Fibroblast of skin of right biceps (primary cell): ENCODE data around the gene GLRA1.
"Not testable (repeated sequence)": the region's sequence is repeated elsewhere in the genome, so short reads cannot be mapped to it uniquely, and the experiment has no call there.

Experiments
- DNase-seq: peaks from one replicate; pipeline ENCODE4 v3.0.0-alpha.2; 2013

GLRA1 gene

DNA sequence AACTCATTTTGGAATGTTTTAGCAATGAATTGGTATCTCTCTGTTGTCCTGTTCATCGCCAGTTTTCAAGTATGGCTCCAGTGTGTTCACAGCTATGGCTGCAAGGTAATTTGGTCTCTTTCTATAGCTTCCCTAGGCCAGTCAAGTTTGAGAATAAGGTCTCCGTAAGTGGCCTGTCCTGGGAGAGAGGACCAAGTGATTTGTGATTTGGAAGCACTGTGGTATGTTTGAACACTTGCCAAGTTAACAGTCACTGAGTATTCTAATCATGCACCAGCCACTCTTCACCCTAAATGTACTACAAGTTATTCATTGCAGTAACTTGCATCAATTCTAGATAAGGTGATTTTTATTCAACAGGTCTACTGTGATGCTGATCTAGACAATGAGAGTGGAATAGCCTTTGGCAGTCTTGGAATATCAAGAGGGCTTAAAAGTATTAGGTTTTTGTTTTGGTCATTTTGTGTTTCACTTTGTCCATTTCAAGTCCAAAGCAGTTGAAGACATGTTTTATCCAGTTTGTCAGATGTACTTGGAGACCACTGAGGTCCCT is 111.8 kb downstream of the GLRA1 start:
- DNase-seq: peak; percentile 48

DNA sequence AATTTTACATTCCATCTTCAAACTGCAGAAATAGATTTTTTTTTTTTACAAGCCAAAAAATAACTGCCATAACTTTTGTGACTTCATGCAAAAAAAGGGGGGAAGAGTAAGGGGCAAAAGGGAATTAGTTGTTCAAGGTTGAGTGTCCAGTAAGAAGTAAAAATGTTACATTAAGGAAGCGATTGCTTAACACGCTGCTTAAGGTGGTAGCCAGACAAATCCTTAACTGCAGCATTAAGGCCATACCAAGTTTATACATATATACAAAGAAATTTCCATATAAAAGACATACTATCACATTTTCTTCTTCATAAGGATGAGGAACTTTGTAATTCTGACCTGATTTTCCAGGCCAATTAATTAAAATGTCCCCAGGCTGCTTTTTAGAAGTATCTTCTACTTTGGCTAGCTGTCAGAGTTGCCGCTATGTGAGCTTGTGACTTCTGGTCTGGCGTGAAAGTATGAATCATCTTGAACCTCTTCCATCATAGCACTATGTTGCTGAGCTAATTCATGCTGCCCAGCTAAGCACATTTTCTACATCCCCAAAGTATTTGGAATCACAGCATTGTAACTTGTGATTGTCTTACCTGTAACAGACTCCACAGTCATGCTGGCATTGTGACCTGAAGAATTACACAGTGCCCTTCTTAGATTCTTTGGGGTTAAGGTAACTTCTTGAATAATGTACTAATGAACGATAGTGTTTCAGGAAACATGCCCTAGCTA is 112.9 kb downstream of the GLRA1 start:
- DNase-seq: peak; percentile 48

DNA sequence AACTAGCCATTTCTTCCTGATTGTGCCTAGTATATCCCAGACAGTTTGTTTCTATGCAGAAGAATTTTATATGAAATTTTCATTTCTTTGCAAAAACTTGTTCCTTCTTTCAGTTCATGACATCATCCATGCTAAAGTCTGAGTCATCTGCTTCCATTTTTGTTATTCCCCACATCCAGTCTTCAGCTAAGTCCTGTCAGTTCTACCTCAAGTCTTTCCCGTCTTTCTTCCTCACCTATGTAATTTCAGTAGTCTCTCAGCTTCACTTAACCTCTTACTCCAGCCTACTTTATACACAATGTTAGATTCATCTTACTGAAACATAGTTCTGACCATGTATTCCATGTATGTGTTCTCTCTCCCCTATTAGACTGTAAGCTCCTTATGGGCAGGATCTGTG is 113.8 kb downstream of the GLRA1 start:
- DNase-seq: peak; percentile 15

DNA sequence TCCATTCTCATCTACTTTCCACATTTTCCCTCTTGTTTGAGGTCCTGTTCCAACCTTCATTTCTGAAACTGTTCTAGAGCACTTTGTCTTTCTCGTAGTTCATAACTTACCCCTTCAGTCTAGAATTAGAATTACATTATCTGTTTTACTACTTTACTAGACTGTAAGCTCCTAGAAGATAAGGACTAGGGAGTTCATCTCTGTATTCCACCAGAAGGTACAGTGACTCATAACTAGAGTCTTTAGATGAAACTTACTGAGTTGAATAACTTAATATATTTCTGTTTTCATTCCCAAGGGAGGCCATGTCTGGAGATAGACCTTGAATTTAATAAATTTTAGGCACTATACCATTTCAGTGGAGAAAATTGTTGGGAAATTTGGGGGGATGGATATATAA is 114.2 kb downstream of the GLRA1 start:
- peak; percentile 20 for DNase-seq

DNA sequence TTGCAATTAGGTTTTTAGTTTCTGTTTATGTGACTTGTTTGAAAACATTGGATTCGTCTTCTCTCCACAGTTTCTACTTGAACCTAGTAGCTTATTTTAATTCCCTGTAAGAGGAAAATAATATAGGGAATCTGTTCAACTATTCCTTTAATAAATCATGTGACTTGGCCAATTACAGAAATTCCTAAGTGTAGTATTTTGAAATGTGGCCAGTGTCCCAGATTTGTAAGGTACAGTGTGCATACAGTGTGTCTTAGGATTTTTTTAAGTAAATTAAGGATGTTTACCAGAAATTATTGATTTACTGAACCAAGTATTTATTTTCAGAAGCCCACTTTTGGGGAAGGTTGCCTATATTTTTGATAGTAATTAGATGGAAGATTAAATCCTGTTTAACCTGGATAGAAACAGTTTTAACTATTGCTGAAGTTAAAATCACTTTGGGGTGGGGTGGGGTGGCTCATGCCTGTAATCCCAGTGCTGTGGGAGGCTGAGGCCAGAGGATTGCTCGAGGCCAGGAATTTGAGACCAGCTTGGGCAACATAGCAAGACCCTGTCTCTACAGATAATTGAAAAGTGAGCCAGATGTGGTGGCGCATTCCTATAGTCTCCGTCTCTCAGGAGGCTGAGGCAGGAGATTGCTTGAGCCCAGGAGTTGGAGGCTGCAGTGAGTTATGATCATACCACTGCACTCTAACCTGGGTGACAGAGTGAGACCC is 116.0 kb downstream of the GLRA1 start:
- DNase-seq: peak; percentile 19

DNA sequence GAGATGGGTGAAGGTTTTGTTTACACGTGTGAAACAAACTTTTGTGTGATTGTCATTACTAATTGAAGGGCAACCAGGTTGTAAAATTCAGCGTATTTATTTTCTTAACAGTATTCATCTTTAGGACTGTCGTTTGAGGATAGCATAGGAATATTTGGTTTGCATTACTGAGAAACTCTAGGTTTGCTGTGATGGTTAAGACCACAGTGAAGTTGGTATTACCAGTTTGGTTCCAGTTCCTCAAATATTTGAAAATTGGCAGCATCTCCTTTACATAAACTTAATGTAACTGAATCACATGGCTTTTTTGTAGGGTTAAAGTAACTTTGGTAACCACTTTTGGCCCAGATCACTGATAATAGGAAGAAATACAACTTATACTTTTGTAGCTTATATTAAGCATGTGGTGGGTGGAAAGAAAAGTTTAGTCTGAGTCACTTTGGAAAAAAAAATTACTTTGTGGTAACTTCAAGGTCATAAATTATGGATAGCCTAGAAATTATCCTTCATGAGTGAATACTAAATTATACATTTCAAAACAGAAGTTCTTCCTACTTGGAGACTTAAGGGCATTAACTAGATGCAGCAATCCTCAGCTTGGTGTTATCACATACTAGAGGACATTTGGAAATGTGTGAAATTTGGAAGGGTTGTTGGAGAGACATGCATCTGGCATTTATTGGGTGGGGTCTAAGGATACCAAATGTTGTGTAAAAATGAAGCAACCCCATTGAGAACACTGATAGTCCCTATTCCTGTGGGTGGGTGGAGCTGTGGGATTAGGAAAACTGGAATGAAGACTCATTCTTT is 119.0 kb downstream of the GLRA1 start:
- peak; percentile 78 for DNase-seq

DNA sequence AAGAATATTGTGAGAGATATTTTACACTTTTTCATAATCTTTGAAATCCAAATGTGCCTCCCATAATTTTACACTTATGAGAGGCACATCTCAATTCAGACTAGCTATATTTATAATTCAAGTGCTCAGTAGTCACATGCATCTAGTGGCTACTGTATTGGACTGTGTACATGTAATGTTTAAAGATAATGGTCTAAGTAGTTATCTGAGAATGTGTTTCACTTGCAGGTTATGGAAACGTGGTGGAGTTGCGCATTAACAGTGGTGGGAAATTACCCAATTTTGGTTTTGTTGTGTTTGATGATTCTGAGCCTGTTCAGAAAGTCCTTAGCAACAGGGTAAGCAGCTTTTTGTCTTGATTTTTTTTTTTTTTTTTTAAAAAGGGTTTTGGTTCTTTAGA is 124.1 kb downstream of the GLRA1 start:
- no peak for DNase-seq

DNA sequence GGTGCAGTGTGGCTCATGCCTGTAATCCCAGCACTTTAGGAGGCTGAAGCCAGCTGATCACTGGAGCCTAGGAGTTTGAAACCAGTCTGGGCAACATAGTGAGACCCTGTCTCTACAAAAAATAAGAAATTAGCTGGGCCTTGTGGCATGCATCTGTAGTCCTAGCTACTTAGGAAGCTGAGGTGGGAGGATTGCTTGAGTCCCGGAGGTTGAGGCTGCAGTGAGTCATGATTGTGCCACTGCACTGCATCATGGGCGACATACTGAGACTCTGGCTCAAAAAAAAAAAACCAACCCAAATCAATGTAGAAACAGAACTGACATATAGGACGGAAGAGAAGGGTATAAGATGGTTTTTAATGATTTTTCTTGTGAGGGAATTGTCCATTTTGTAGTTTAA is 125.2 kb downstream of the GLRA1 start:
- peak; percentile 21 for DNase-seq

DNA sequence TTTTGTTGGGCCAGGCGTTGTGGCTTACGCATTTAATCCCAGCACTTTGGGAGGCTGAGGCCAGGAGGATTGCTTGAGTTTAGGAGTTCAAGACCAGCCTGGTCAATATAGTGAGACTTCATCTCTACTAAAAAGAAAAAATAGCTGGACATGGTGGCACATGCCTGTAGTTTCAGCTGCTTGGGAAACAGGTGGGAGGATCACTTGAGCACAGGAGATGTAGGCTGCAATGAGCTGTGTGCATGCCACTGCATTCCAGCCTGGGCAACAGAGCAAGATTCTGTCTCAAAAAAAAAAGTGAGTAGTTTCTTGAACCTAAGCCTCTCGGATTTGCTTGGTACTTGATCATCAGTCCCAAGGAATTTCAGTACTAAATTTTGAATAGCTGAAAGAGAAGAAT is 126.0 kb downstream of the GLRA1 start:
- no peak for DNase-seq

DNA sequence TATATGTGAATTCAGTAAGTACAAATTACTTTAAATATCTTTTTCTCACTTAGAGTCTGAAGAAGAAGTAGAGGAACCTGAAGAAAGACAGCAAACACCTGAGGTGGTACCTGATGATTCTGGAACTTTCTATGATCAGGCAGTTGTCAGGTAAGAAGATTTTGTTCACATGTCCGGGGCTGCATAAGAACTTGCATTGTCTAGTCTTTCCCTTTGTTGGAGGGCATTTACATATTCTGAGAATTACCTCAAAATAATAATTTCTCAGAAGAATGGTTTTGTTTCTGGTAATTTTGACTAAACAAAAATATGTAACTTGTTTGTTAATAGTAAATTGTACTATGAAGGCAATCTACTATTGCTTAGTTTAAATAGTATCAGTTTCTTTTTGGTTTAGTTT is 129.2 kb downstream of the GLRA1 start:
- no peak for DNase-seq

DNA sequence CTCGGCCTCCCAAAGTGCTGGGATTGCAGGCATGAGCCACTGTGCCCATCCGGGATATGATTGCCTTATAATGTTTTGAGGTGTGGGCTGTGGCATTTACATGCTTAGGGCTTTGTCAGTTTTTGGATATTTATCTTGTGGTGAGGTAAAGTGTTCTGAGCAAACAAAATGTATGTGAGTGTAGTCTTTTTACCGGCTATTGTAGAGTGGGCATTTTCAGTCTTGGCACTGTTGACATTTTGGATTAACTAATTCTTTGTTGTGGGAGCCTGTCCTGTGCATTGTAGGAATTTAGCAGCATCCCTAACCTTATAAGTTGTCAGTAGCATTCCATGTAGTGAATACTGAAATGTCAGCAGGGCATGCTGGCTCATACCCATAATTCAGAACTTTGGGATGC is 131.3 kb downstream of the GLRA1 start:
- no peak for DNase-seq

DNA sequence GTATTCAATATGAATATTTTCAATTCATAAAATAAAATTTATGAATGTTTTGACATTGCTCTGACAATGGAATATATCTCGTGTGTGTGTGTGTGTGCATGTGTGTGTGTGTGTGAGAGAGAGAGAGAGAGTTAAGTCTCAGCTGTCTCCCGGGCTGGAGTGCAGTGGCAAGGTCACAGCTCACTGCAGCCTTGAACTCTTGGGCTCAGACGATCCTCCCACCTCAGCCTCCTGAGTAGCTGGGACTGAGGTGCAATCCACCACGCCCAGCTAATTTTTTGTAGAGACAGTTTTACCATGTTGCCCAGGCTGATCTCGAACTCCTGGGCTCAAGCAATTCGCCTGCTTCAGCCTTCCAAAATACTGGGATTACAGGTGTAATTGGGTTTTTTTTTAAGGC is 136.8 kb downstream of the GLRA1 start:
- no peak for DNase-seq

DNA sequence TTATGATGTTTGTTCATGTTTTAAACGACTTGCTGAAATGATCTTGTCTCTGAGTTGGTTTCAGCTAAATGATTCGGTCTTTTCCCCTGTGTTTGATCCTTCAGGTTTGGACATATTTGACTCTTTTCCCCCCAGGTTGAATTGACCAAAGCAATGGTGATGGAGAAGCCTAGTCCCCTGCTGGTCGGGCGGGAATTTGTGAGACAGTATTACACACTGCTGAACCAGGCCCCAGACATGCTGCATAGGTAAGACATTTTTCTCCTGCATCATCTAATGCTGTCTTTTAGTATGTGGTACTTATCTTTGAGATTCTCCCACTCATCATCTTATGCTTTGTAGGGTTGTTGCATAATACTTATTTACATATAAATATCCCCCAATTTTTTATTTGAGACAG is 138.2 kb downstream of the GLRA1 start:
- DNase-seq: no peak

DNA sequence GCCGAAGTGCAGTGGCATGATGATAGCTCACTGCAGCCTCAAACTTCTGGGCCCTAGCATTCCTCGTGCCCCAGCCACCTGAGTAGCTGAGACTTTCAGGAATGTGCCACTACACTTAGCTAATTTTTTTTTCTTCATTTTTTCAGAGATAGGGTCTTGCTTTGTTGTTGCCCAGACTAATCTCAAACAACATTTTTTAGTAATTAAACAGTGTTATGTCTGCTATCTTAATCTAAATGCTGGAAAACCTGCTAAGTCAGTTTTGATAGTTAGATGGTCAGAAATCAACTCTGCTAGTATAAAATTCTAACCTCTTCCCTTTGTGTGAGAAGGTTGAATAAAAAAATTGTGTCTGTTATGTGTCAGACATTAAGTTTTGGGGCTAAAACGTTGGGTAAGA is 140.5 kb downstream of the GLRA1 start:
- DNase-seq: no peak

DNA sequence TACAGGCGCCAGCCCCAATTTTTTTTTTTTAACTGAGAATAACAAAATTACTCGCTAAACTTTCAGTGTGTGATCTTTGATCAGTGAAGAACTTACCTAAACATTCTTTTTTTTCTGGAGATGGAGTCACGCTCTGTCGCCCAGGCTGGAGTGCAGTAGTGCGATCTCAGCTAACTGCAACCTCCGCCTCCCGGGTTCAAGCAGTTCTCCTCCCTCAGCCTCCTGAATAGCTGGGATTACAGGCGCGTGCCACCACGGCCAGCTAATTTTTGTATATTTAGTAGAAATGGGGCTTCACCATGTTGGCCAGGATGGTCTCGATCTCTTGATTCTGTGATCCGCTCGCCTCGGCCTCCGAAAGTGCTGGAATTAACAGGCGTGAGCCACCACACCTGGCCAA is 141.0 kb downstream of the GLRA1 start:
- DNase-seq: not testable (repeated sequence)

DNA sequence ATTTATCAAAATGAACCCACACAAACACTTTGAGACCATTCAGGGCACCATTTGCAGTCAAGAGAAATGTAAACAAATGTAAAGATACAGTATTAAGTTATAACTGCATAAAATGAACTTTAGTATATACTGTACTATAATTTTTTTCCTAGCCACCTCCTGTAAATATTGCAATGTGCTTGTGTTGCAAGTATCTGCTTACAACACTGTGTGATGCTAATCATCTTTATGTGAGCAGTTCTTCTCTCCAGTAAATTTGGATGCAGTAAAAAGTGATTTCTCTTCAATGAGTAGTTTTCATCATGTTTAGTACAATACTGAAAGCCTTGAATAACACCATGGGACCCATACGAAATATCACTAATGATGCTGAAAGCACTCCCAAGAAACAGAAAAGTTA is 143.4 kb downstream of the GLRA1 start:
- no peak for DNase-seq

DNA sequence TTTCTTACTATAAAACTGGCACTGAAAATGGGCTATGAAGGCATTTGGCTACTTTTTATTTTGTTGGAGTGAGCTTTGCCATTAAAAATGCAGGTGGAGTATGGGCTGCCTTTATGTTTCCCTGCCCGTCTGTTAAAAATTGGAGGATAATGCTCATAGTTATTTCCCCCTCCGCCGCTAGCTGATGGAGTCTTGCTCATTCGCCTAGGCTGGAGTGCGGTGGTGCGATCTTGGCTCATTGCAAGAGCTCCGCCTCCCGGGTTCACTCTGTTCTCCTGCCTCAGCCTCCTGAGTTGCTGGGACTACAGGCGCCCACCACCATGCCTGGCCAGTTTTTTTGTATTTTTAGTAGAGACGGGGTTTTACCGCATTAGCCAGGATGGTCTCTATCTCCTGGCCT is 144.3 kb downstream of the GLRA1 start:
- no peak for DNase-seq

DNA sequence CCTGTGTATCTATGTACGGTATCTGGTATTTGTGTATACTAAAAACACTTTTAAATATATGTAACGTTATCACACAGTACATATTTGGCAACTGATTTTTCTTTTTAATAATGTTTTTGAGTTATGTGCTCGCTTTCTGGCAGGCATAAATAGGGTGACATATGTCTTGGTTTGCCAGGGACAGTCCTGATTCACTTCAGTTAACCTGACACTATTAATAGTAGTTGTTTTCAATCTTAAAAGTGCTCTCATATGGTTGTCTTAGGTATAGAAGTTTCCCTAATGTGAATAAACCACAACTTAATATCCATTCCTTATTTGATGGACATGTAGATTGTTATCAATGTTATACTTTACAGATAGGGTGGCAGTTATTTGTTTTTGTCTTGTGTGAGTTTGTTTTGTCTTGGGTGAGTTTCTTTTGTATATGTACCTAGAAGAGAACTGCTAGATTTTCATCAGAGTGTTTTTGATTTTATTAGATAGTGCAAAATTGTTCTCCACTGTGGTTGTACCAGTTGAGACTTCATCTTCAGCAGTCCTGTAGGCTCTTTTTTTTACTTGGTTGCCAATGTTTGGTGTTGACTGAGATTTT is 145.0 kb downstream of the GLRA1 start:
- DNase-seq: no peak

DNA sequence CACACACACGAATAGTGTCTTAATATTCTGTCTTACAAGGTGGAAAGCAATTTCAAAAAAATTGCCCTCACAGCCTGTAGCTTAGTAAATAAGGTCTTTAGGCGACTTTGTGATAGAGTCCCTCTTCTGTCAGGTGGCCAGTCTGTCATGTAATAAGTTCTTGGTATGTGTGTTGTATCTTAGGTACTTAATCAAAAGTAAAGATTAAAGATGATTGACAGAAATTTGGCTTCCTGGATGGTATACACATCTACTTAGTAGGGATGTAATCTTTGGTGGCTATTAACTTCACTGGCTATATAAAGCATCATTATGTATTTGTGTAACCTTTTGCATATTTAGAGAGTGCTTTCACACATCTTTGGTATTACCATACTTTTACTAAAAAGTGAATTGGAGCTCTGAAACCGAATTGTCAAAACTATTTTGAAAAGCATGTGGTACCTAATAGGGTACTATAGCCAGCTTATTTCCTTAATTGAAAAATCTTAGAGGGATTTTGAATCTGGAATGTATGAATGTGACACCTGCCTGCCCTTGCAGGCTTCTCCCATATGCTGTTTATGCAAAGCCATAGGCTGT is 149.5 kb downstream of the GLRA1 start:
- DNase-seq: no peak

DNA sequence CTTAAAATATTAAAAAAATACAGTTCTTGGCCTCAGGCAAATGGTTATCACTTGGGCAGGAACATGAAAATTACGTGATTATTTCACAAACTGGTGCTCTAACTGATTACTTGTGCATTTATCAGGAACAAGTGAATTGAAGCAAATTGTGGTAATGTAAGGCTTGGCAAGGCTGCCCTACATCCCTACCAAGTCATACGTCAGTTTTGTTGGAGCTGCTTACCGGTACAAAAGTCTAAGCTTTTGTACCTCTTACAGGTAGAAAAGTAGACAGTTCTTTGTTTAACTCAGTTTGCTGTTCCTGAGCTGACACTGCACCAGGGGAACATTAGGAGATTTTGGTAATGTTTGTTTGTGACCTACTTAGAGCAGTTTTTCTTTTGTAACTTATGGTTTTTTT is 150.7 kb downstream of the GLRA1 start:
- DNase-seq: no peak

DNA sequence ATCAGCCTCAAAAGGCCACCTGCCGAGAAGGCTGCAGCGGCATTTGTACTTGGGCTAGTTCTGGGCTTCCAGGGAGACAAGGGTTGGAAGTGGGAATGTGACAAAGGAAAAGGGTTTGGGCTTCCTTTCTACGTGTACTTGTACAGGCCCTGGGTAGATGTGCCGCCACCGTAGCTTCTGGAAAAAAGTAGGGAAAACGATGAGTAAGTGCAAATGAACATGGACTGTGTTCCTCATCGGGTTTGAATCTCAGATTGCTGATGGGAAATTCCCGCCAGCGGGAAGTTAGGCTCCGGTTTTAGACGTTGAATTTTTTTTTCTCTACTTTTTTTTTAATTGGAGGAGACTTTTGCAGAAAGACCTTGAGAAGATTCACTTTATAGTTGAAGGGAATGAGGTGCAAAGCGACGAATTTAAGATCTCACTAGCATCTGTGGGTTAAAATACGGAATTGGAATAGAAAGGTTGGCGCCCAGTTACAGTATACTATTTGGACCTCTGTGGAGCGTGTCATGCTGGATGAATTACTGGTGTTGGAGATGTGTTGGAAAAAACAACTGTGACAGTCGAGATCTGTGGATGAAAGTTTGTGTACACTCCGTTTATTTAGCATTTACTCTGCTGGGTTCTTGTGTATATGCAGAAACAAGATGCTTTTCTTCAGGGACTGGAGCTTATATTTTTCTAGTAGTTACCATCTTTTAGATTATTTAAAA is 151.6 kb downstream of the GLRA1 start:
- peak; percentile 47 for DNase-seq
